ENCODE data around the gene XRN2.

Gene XRN2

DNA sequence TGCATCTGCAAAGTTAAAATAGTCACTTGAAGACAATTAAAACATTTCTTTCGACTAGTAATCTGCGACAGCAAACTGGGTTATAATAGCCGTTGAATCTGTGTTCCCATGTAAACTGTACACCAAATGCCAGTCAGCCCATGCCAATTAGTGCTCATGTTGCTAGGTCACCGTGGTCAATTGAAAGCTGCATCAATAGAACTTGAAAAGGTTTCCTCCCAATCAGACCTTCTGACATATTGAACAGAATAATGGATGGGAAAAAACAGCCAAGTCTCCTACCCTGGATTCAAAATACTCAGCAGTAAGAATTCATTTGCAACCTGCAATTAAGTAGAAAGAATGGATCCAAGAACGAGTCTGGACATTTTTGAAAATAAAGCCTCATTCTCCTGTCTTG is 83.0 kb downstream of the XRN2 start:
- TF ChIP-seq RAD21 (IDR thresholded peaks at IDR 0.05; ENCODE audit: low read depth) (no peak), FOXM1 (IDR thresholded peaks at IDR 0.05; ENCODE audit: borderline replicate concordance, low read depth) (no peak), TCF12 (IDR thresholded peaks at IDR 0.05; ENCODE audit: low read depth) (no peak), EP300 (IDR thresholded peaks at IDR 0.05; ENCODE audit: borderline replicate concordance) (no peak), YY1 (IDR thresholded peaks at IDR 0.05; ENCODE audit: low read depth) (no peak), TAF1 (IDR thresholded peaks at IDR 0.05; ENCODE audit: low read depth) (no peak)
- TF ChIP-seq, protein P1, sequence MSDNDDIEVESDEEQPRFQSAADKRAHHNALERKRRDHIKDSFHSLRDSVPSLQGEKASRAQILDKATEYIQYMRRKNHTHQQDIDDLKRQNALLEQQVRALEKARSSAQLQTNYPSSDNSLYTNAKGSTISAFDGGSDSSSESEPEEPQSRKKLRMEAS (IDR thresholded peaks at IDR 0.05): no peak
- TF ChIP-seq, protein P2, sequence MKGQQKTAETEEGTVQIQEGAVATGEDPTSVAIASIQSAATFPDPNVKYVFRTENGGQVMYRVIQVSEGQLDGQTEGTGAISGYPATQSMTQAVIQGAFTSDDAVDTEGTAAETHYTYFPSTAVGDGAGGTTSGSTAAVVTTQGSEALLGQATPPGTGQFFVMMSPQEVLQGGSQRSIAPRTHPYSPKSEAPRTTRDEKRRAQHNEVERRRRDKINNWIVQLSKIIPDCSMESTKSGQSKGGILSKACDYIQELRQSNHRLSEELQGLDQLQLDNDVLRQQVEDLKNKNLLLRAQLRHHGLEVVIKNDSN (IDR thresholded peaks at IDR 0.05): no peak

DNA sequence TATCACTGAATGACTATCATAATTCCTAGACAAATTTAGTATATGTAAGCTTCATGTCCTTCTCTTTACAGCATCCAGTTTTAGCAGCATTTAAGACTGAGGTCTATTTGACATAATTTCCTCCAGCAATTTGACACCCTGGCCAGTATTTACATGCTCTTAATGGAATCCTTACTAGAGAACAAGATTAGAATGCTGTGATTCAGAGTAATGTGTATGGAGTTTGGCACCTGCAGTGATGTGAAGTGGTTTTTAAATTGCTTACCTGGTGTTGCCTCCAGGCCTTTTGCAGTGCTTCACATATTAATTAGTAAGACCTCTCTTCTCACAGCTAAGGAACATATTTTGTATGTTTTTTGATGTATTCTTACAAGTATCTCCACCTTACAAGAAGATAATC is 84.4 kb downstream of the XRN2 start:
- no peak for TF ChIP-seq YY1 (IDR thresholded peaks at IDR 0.05; ENCODE audit: low read depth)
- TF ChIP-seq CEBPB (IDR thresholded peaks at IDR 0.05): no peak
- TF ChIP-seq, protein P1 (IDR thresholded peaks at IDR 0.05): no peak
- TF ChIP-seq RAD21 (IDR thresholded peaks at IDR 0.05; ENCODE audit: low read depth): no peak
- TF ChIP-seq TCF12 (IDR thresholded peaks at IDR 0.05; ENCODE audit: low read depth): no peak
- TF ChIP-seq TEAD4 (IDR thresholded peaks at IDR 0.05): no peak
- TF ChIP-seq EGR1 (IDR thresholded peaks at IDR 0.05): no peak
- TF ChIP-seq CREB1 (IDR thresholded peaks at IDR 0.05; ENCODE audit: low read depth): no peak
- TF ChIP-seq, protein P2 (IDR thresholded peaks at IDR 0.05): no peak
- TF ChIP-seq NFIC (IDR thresholded peaks at IDR 0.05): no peak
- TF ChIP-seq FOXM1 (IDR thresholded peaks at IDR 0.05; ENCODE audit: borderline replicate concordance, low read depth): no peak
- no peak for TF ChIP-seq TAF1 (IDR thresholded peaks at IDR 0.05; ENCODE audit: low read depth)
- TF ChIP-seq ZBTB7A (IDR thresholded peaks at IDR 0.05; ENCODE audit: low read depth): no peak

DNA sequence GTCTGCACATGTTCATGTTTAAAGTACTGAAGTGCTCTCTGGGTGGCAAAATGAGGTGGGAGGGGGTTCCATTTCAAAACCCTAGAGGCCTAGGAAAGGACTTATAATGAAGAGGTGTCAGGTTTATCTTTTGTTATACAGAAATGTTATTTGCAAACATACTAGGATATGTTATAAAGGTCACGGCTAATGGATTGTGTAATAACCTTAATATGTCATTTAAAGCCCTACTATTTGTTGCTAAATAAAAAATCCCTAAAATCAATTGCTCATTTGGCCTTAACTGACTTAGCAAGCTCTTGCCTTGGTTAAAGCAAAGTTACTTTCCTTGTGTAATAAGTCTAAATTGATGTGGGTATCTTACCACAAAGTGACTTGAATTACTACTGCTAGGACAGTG is 85.4 kb downstream of the XRN2 start:
- TF ChIP-seq, protein P2 (IDR thresholded peaks at IDR 0.05): no peak
- no peak for TF ChIP-seq FOXM1 (IDR thresholded peaks at IDR 0.05; ENCODE audit: borderline replicate concordance, low read depth)
- TF ChIP-seq CEBPB (IDR thresholded peaks at IDR 0.05): no peak
- TF ChIP-seq ZBTB7A (IDR thresholded peaks at IDR 0.05; ENCODE audit: low read depth): no peak
- no peak for TF ChIP-seq TEAD4 (IDR thresholded peaks at IDR 0.05)
- TF ChIP-seq, protein P3, sequence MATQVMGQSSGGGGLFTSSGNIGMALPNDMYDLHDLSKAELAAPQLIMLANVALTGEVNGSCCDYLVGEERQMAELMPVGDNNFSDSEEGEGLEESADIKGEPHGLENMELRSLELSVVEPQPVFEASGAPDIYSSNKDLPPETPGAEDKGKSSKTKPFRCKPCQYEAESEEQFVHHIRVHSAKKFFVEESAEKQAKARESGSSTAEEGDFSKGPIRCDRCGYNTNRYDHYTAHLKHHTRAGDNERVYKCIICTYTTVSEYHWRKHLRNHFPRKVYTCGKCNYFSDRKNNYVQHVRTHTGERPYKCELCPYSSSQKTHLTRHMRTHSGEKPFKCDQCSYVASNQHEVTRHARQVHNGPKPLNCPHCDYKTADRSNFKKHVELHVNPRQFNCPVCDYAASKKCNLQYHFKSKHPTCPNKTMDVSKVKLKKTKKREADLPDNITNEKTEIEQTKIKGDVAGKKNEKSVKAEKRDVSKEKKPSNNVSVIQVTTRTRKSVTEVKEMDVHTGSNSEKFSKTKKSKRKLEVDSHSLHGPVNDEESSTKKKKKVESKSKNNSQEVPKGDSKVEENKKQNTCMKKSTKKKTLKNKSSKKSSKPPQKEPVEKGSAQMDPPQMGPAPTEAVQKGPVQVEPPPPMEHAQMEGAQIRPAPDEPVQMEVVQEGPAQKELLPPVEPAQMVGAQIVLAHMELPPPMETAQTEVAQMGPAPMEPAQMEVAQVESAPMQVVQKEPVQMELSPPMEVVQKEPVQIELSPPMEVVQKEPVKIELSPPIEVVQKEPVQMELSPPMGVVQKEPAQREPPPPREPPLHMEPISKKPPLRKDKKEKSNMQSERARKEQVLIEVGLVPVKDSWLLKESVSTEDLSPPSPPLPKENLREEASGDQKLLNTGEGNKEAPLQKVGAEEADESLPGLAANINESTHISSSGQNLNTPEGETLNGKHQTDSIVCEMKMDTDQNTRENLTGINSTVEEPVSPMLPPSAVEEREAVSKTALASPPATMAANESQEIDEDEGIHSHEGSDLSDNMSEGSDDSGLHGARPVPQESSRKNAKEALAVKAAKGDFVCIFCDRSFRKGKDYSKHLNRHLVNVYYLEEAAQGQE (IDR thresholded peaks at IDR 0.05; ENCODE audit: low read depth): no peak
- TF ChIP-seq CREB1 (IDR thresholded peaks at IDR 0.05; ENCODE audit: low read depth): no peak
- TF ChIP-seq TCF12 (IDR thresholded peaks at IDR 0.05; ENCODE audit: low read depth): no peak
- TF ChIP-seq TAF1 (IDR thresholded peaks at IDR 0.05; ENCODE audit: low read depth): no peak
- TF ChIP-seq EP300 (IDR thresholded peaks at IDR 0.05; ENCODE audit: borderline replicate concordance): no peak
- TF ChIP-seq NFIC (IDR thresholded peaks at IDR 0.05): no peak
- no peak for TF ChIP-seq RAD21 (IDR thresholded peaks at IDR 0.05; ENCODE audit: low read depth)
- no peak for TF ChIP-seq YY1 (IDR thresholded peaks at IDR 0.05; ENCODE audit: low read depth)
- TF ChIP-seq EGR1 (IDR thresholded peaks at IDR 0.05): no peak
- TF ChIP-seq, protein P1 (IDR thresholded peaks at IDR 0.05): no peak

DNA sequence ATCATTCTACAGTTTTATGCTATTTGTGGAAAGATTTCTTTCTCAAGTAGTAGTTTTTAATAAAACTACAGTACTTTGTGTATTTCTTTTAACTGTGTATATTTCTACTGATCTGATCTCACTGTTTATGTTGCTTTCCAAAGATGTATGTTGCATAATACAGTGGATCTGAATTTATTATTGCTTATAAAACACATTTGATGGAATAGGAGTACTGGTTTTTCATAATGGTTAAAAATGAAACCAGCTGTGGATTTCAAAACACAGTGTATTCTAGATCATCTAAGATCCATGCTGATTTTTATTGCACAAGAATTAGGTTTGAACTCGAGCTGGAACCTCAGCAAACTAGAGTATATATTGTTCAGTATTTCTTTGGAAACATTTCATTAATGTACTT is 86.2 kb downstream of the XRN2 start:
- TF ChIP-seq YY1 (IDR thresholded peaks at IDR 0.05; ENCODE audit: low read depth) (no peak), EP300 (IDR thresholded peaks at IDR 0.05; ENCODE audit: borderline replicate concordance) (no peak), NFIC (IDR thresholded peaks at IDR 0.05) (no peak), TAF1 (IDR thresholded peaks at IDR 0.05; ENCODE audit: low read depth) (no peak), RAD21 (IDR thresholded peaks at IDR 0.05; ENCODE audit: low read depth) (no peak)
- TF ChIP-seq, protein P2 (IDR thresholded peaks at IDR 0.05): no peak

DNA sequence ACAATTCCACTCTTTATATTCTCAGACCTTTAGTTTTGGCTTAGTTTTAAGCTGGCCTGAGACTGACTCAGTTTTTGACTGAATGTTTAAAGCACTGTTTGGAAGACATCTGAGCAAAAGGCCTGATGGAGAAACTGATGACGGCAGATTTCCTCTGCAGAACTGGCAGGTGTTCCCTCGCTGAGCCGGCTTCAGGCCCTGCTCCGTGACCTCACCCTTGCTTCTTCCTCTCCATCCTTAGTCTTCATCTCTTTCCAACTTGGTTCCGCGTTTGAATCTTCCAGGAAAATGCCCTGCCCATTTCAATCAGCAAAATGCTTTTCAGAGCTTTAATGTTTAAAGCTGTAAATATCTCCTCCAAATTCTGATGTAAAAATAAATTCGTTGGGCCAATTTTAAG is 87.6 kb downstream of the XRN2 start:
- TF ChIP-seq, protein P2 (IDR thresholded peaks at IDR 0.05): no peak
- TF ChIP-seq FOXM1 (IDR thresholded peaks at IDR 0.05; ENCODE audit: borderline replicate concordance, low read depth): no peak
- TF ChIP-seq CREB1 (IDR thresholded peaks at IDR 0.05; ENCODE audit: low read depth): no peak
- TF ChIP-seq, protein P1 (IDR thresholded peaks at IDR 0.05): no peak
- no peak for TF ChIP-seq TAF1 (IDR thresholded peaks at IDR 0.05; ENCODE audit: low read depth)
- TF ChIP-seq, protein P3 (IDR thresholded peaks at IDR 0.05; ENCODE audit: low read depth): no peak
- no peak for TF ChIP-seq CEBPB (IDR thresholded peaks at IDR 0.05)
- no peak for TF ChIP-seq TCF12 (IDR thresholded peaks at IDR 0.05; ENCODE audit: low read depth)
- TF ChIP-seq NFIC (IDR thresholded peaks at IDR 0.05): no peak
- no peak for TF ChIP-seq EGR1 (IDR thresholded peaks at IDR 0.05)

Data from Ishikawa (cell line).